Lung (tissue), 12 donors: ENCODE measurements around the gene SGPL1. TPM values are rescaled to one million over a fixed set of nuclear protein-coding genes. Genes with fewer than 3 reads are reported as not detected.

Experiments used
- ATAC-seq: fragments of 200-7000 bp; cut with Tn5 transposase; one replicate; pipeline ENCODE4 v1.9.1; 2020; ENCODE audit warnings: moderate number of reproducible peaks; ENCODE audit not compliant: insufficient read depth, low FRiP score
- DNase-seq, 3 donors: peaks; one replicate each; pipeline ENCODE4 v3.0.0-alpha.2; 2013 to 2017
- H3K27ac ChIP-seq, 2 donors: one replicate each; pipeline ENCODE4 v1.5.1; 2013; ENCODE audit warnings: mild to moderate bottlenecking in 2 of 2, moderate library complexity in 2 of 2, control low read depth in 1 of 2, inconsistent platforms in 1 of 2, low read depth in 1 of 2, low read length in 1 of 2
- H3K27me3 ChIP-seq, 3 donors: one replicate each; pipeline ENCODE4 v1.5.1; 2013; ENCODE audit warnings: low read length in 2 of 3; ENCODE audit not compliant: control insufficient read depth in 3 of 3, insufficient read depth in 3 of 3
- H3K36me3 ChIP-seq, 4 donors: one replicate each; pipeline ENCODE4 v1.5.1; 2013; ENCODE audit warnings: low read length in 4 of 4, mild to moderate bottlenecking in 1 of 4, moderate library complexity in 1 of 4; ENCODE audit not compliant: control insufficient read depth in 4 of 4, insufficient read depth in 4 of 4
- H3K4me1 ChIP-seq, 5 donors: one replicate each; pipeline ENCODE4 v1.5.1; 2013; ENCODE audit warnings: low read length in 5 of 5, mild to moderate bottlenecking in 2 of 5, moderate library complexity in 1 of 5; ENCODE audit not compliant: control insufficient read depth in 5 of 5, insufficient read depth in 5 of 5
- H3K4me3 ChIP-seq: one replicate; pipeline ENCODE4 v1.5.1; 2013; ENCODE audit warnings: mild to moderate bottlenecking, control low read depth, moderate library complexity
- H3K9ac ChIP-seq, 2 donors: one replicate each; pipeline ENCODE4 v1.5.1; 2013; ENCODE audit warnings: low read length in 2 of 2, control low read depth in 1 of 2; ENCODE audit not compliant: insufficient read depth in 1 of 2
- H3K9me3 ChIP-seq, 4 donors: one replicate each; pipeline ENCODE4 v1.5.1; 2013; ENCODE audit warnings: low read length in 3 of 4, mild to moderate bottlenecking in 1 of 4, moderate library complexity in 1 of 4; ENCODE audit not compliant: control insufficient read depth in 4 of 4, insufficient read depth in 3 of 4
- CTCF ChIP-seq: IDR thresholded peaks from 2 replicates; pipeline ENCODE4 v1.5.1; 2012; ENCODE audit warnings: mild to moderate bottlenecking; ENCODE audit errors: control extremely low read depth, extremely low read depth
- WGBS, 2 donors: extraction: QIAGEN DNeasy Blood & Tissue Kit; methylation state at CpG; one replicate each; pipeline ENCODE4 v1.1.7; 2013; 5-methylcytosine and 5-hydroxymethylcytosine counted together
- polyA plus RNA-seq, 2 donors: library from polyadenylated mRNA; stranded (reverse); fragments of 200-250 nt; gene quantifications; one replicate each; pipeline ENCODE4 v1.2.1, GENCODE V29; 2013
- total RNA-seq, 2 donors: library from RNA; depleted of rRNA in 1 of 2; stranded (reverse); fragments of >200 nt in 1 of 2; gene quantifications; one replicate each; pipeline ENCODE4 v1.2.1, GENCODE V29; 2014 to 2021
- donor health status: control.
- donor health status: control.
- donor health status: Bipolar disorder and iron deficiency.
- donor health status: healthy.
- donor health status: DM: yes; HTN: yes; CAD: no.

SGPL1 gene
- total and polyA plus RNA-seq, 4 donors: 8.3 to 57.4 (median 30.8) TPM

- no peaks in the 10 kb centered on the region for H3K36me3 ChIP-seq
- 94 to 98% methylated on average over 8 of the region's 8 CpGs for WGBS, 2 donors
Observed at GRCh38 chr10:70781461-70782051, 34.2 kb upstream of the SGPL1 start.

GRCh38 chr10:70782086-70782745 is 33.5 kb upstream of the SGPL1 start:
- H3K4me3 ChIP-seq: no peak overlapping the region
- DNase-seq: peak; percentile 33 to 71 (median 46)
- no peak overlapping the region for H3K27ac ChIP-seq
- no peak overlapping the region for H3K9ac ChIP-seq
- 70 to 72% methylated on average over 4 of the region's 4 CpGs for WGBS, 2 donors
- no peak for ATAC-seq
- H3K36me3 ChIP-seq: no peaks in the 10 kb centered on the region
- no peaks in the 10 kb centered on the region for H3K9me3 ChIP-seq
- no peak for TF ChIP-seq CTCF
- peaks cover 0 to 12% (median 0%) of the 10 kb centered on the region in 5 donors for H3K4me1 ChIP-seq
- no peaks in the 10 kb centered on the region for H3K27me3 ChIP-seq

More at GRCh38 chr10:70781461-70782051, 34.2 kb upstream of the SGPL1 start:
- no peak overlapping the region for H3K27ac ChIP-seq
- H3K27me3 ChIP-seq: no peaks in the 10 kb centered on the region
- DNase-seq (no peak), ATAC-seq (no peak)
- H3K4me1 ChIP-seq: peaks cover 0 to 12% (median 0%) of the 10 kb centered on the region in 5 donors
- H3K9ac ChIP-seq: no peak overlapping the region
- H3K4me3 ChIP-seq: no peak overlapping the region
- no peaks in the 10 kb centered on the region for H3K9me3 ChIP-seq
- TF ChIP-seq CTCF: no peak

GRCh38 chr10:70782746-70783680 is 32.7 kb upstream of the SGPL1 start:
- no peaks in the 10 kb centered on the region for H3K36me3 ChIP-seq
- TF ChIP-seq CTCF: no peak
- H3K27me3 ChIP-seq: no peaks in the 10 kb centered on the region
- H3K9ac ChIP-seq: no peak overlapping the region
- no peak overlapping the region for H3K4me3 ChIP-seq
- WGBS, 2 donors: 62 to 72% methylated on average over 11 of the region's 11 CpGs
- H3K4me1 ChIP-seq: peaks cover 0 to 12% (median 0%) of the 10 kb centered on the region in 5 donors
- DNase-seq (no peak), ATAC-seq (no peak)
- H3K9me3 ChIP-seq: no peaks in the 10 kb centered on the region
- H3K27ac ChIP-seq: no peak overlapping the region
